Hepatocyte (in vitro differentiated cells): Measurements from ENCODE around the gene SERPINA10.

Experiments used
- EZH2 ChIP-seq: fragments of 200-600 bp; sonication (generic); IDR thresholded peaks from 2 replicates; pipeline ENCODE4 v1.6.1; 2016; ENCODE audit warnings: antibody characterized with exemption, mild to moderate bottlenecking, borderline replicate concordance
- EZH2phosphoT487 ChIP-seq: fragments of 200-600 bp; sonication (generic); IDR thresholded peaks from one replicate; pipeline ENCODE4 v1.6.1; 2018; ENCODE audit warnings: antibody characterized with exemption, mild to moderate bottlenecking, low read depth, moderate library complexity; ENCODE audit not compliant: unreplicated experiment, severe bottlenecking
- TF ChIP-seq, protein P1 (sequence below): fragments of 200-600 bp; sonication (generic); IDR thresholded peaks from 2 replicates; pipeline ENCODE4 v1.5.1; 2016; ENCODE audit warnings: antibody characterized with exemption, mild to moderate bottlenecking; ENCODE audit not compliant: poor library complexity

DNA sequence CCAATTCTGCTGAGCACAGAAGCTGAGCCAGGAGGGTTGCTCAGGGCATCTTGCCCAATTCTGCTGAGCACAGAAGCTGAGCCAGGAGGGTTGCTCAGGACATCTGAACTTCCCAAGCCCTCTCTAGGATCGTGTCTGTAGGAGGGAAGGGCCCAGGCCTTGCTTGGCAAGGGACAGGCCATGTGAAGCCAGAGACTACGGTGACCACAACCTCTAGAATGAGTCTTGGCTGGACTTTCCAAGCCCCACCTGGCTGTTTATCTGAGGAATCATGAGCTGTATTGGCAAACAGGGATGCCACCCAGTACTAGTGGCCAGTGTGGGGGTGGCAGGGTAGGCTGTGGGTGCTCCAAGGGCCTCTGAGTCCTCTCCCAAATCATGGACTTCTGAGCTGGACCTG lies 37.8 kb upstream of the SERPINA10 start:
- TF ChIP-seq, protein P1, sequence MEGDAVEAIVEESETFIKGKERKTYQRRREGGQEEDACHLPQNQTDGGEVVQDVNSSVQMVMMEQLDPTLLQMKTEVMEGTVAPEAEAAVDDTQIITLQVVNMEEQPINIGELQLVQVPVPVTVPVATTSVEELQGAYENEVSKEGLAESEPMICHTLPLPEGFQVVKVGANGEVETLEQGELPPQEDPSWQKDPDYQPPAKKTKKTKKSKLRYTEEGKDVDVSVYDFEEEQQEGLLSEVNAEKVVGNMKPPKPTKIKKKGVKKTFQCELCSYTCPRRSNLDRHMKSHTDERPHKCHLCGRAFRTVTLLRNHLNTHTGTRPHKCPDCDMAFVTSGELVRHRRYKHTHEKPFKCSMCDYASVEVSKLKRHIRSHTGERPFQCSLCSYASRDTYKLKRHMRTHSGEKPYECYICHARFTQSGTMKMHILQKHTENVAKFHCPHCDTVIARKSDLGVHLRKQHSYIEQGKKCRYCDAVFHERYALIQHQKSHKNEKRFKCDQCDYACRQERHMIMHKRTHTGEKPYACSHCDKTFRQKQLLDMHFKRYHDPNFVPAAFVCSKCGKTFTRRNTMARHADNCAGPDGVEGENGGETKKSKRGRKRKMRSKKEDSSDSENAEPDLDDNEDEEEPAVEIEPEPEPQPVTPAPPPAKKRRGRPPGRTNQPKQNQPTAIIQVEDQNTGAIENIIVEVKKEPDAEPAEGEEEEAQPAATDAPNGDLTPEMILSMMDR = no peak
- no peak for TF ChIP-seq EZH2phosphoT487
- no peak for TF ChIP-seq EZH2
